Measurements from ENCODE around the gene ASZ1.

DNA sequence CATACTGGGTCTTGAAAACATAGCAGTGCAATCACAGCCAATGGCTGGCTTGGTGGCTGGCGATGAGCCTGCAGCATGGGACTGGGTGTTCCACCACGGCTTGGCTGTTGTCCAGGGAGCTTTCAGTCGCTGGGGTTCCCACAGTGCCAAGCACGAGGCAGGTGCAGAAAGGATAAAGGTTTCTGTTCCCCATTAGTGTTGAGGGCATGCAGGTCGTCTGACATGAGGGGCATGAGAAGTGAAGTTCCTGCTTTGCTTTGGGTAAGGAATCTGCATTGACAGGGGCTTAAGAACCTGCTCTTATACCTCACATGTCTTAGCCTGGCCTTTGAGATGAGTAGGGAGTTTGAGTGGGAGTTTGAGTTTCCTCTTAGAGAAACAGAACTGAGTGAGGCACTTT is 43.5 kb upstream of the ASZ1 start:
- TF ChIP-seq CTCF (tag by site-specific recombination; IDR thresholded peaks at IDR 0.05) (no peak), ZNF341 (tag by site-specific recombination; IDR thresholded peaks at IDR 0.05; ENCODE audit: low read depth) (no peak), ZSCAN18 (tag by site-specific recombination; IDR thresholded peaks at IDR 0.05) (no peak), ZBTB21 (tag by site-specific recombination; IDR thresholded peaks at IDR 0.05) (no peak), OVOL3 (tag by site-specific recombination; IDR thresholded peaks at IDR 0.05) (no peak), ZNF610 (tag by site-specific recombination; IDR thresholded peaks at IDR 0.05; ENCODE audit: borderline replicate concordance) (no peak), ZNF266 (tag by site-specific recombination; IDR thresholded peaks at IDR 0.05; ENCODE audit: low read depth) (no peak), ZNF335 (tag by site-specific recombination; conservative IDR thresholded peaks at IDR 0.05) (no peak), ZNF350 (tag by site-specific recombination; IDR thresholded peaks at IDR 0.05) (no peak), ZNF585B (tag by site-specific recombination; IDR thresholded peaks at IDR 0.05) (no peak)
- TF ChIP-seq, protein P1, sequence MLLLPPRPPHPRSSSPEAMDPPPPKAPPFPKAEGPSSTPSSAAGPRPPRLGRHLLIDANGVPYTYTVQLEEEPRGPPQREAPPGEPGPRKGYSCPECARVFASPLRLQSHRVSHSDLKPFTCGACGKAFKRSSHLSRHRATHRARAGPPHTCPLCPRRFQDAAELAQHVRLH (tag by site-specific recombination; IDR thresholded peaks at IDR 0.05), result no peak
